Parathyroid adenoma (tissue), 2 donors: ENCODE measurements around the gene APBA1.

Source experiments
- H2AFZ ChIP-seq: fragments of 300-600 bp; sonication (generic); one replicate; pipeline ENCODE4 v1.7.0; 2017; ENCODE audit warnings: antibody characterized with exemption, mild to moderate bottlenecking
- H3K27ac ChIP-seq: fragments of 300-600 bp; sonication (generic); one replicate; pipeline ENCODE4 v1.7.0; 2017
- H3K27me3 ChIP-seq: fragments of 300-600 bp; sonication (generic); one replicate; pipeline ENCODE4 v1.7.0; 2017; ENCODE audit warnings: low read length; ENCODE audit not compliant: control insufficient read depth, insufficient read depth
- H3K36me3 ChIP-seq: fragments of 300-600 bp; sonication (generic); one replicate; pipeline ENCODE4 v1.7.0; 2017; ENCODE audit warnings: low read length; ENCODE audit not compliant: control insufficient read depth, insufficient read depth
- H3K4me1 ChIP-seq: fragments of 300-600 bp; sonication (generic); one replicate; pipeline ENCODE4 v1.7.0; 2017; ENCODE audit warnings: control low read depth
- H3K4me2 ChIP-seq: fragments of 300-600 bp; sonication (generic); one replicate; pipeline ENCODE4 v1.7.0; 2017; ENCODE audit warnings: low read length
- H3K4me3 ChIP-seq: fragments of 300-600 bp; sonication (generic); one replicate; pipeline ENCODE4 v1.7.0; 2017; ENCODE audit warnings: low read depth, low read length
- H3K79me2 ChIP-seq: fragments of 300-600 bp; sonication (generic); one replicate; pipeline ENCODE4 v1.7.0; 2017; ENCODE audit warnings: control low read depth
- H3K9ac ChIP-seq: fragments of 300-600 bp; sonication (generic); one replicate; pipeline ENCODE4 v1.7.0; 2017; ENCODE audit warnings: mild to moderate bottlenecking
- H3K9me3 ChIP-seq: fragments of 300-600 bp; sonication (generic); one replicate; pipeline ENCODE4 v1.7.0; 2017; ENCODE audit warnings: low read length; ENCODE audit not compliant: control insufficient read depth
- CTCF ChIP-seq: fragments of 300-600 bp; sonication (generic); IDR thresholded peaks from one replicate; pipeline ENCODE4 v1.7.0; 2017; ENCODE audit warnings: antibody characterized with exemption, mild to moderate bottlenecking
- donor health status: primary hyperparathyroidism.

APBA1 gene

DNA sequence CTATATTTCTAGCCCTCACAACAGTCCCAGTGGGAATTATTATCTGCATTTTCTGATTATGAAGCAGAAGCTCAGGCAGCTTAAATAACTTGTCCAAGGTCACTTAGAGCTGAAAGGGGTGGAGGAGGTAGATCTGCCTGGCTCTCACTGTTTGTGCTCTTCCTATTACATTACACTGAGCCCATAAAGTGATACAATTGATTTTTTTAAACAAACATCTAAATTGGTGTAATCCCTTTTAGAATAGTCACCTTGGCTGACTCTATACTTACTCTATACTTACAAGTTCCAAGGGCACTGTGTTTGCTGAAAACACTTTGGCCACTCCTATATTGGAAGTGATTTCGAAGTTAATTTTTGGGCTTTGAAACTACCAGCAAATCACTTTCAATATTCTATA lies 144.7 kb downstream of the APBA1 start:
- no peak for TF ChIP-seq CTCF
- H3K36me3 ChIP-seq, result no peaks in the 10 kb centered on the region
- H3K9ac ChIP-seq, result no peak overlapping the region
- H3K9me3 ChIP-seq, result no peaks in the 10 kb centered on the region
- H3K4me2 ChIP-seq, result no peak overlapping the region
- H3K4me3 ChIP-seq, result no peak overlapping the region
- no peaks in the 10 kb centered on the region for H3K79me2 ChIP-seq
- no peak overlapping the region for H3K27ac ChIP-seq
- no peak overlapping the region for H2AFZ ChIP-seq
- no peaks in the 10 kb centered on the region for H3K27me3 ChIP-seq
- H3K4me1 ChIP-seq, result no peaks in the 10 kb centered on the region

DNA sequence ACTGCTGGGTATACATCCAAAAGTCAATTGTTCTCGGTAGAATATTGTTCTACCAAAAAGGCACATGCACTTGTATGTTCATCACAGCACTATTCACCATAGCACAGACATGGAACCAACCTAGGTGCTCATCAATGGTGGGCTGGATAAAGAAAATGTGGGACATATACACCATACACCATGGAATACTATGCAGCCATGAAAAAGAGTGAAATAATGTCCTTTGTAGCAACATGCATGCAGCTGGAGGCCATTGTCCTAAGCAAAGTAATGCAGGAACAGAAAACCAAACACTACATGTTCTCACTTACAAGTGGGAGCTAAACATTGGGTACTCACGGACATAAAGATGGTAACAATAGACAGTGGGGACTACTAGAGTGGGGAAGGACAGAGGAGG lies 145.5 kb downstream of the APBA1 start:
- no peak overlapping the region for H3K4me3 ChIP-seq
- H3K27ac ChIP-seq, result no peak overlapping the region
- no peaks in the 10 kb centered on the region for H3K36me3 ChIP-seq
- no peak overlapping the region for H2AFZ ChIP-seq
- H3K79me2 ChIP-seq, result no peaks in the 10 kb centered on the region
- no peaks in the 10 kb centered on the region for H3K27me3 ChIP-seq
- no peaks in the 10 kb centered on the region for H3K9me3 ChIP-seq
- H3K4me1 ChIP-seq, result no peaks in the 10 kb centered on the region
- no peak for TF ChIP-seq CTCF
- H3K9ac ChIP-seq, result no peak overlapping the region
- no peak overlapping the region for H3K4me2 ChIP-seq

- Histone ChIP-seq H3K4me3 (no peak overlapping the region), H3K36me3 (no peaks in the 10 kb centered on the region), H2AFZ (no peak overlapping the region), H3K9ac (no peak overlapping the region), H3K27ac (no peak overlapping the region), H3K79me2 (no peaks in the 10 kb centered on the region), H3K27me3 (no peaks in the 10 kb centered on the region), H3K4me2 (no peak overlapping the region), H3K4me1 (no peaks in the 10 kb centered on the region), H3K9me3 (no peaks in the 10 kb centered on the region)
- TF ChIP-seq CTCF, result no peak
These were observed 152.5 kb downstream of the APBA1 start for GRCh38 chr9:69519470-69520240.

DNA sequence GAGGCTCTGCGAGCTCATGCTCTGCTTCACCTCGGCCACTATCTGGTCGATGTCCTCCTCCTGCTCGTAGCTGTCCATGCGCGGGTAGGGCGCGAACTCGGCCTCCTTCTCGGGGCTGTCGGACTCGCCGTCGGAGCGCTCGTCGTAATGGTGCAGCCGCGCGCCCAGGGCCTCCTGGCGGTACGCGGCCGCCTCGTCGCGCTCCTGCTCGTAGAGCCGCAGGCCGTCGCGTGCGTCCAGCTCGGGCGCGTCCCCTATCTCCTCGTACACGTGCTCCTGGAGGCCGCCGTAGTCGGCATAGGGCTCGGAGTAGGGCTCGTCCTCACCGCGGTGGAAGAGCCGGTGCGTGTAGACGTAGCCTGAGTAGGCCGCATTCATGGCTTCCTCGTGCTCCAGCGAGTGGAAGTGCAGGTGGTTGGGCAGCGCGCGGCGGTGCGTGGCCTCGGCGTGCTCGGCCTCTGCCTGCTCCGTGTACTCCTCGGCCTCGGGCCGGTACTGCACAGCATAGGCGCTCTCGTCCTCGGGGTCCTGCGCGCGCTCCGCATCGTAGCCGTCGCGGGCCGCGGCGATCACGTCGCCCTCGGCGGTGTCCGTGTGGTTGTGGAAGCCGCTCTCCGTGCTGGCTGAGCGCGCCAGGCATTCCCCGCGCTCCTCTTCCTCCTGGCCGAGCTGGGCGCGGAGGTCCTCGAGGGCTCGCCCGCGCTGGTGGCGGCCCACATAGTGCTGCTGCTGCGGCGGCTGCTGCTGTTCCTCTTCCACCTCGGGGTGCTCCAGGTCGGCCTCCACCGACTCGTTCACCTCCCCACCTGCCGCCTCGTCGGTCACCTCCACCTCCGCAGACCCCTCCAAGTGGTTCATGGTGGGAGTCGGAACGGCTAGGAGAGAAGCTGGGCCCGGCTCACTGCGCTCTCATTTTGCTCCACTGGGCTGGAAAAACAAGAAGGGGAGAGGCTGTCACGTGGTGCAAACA lies 155.5 kb downstream of the APBA1 start:
- Histone ChIP-seq H3K27me3 (no peaks in the 10 kb centered on the region), H3K79me2 (no peaks in the 10 kb centered on the region), H3K27ac (no peak overlapping the region), H3K9me3 (no peaks in the 10 kb centered on the region), H2AFZ (no peak overlapping the region), H3K36me3 (no peaks in the 10 kb centered on the region), H3K4me1 (no peaks in the 10 kb centered on the region), H3K4me2 (no peak overlapping the region), H3K9ac (no peak overlapping the region), H3K4me3 (no peak overlapping the region)
- TF ChIP-seq CTCF, result no peak
